ENCODE measurements around the gene ZDHHC20. TPM values are rescaled to one million over a fixed set of nuclear protein-coding genes. Genes with fewer than 3 reads are reported as not detected.

Gene ZDHHC20
- total RNA-seq: 69.9 TPM
- 39.7 TPM for polyA plus RNA-seq
- long read RNA-seq, donor 1: 0 reads
- long read RNA-seq, donor 2: 0 reads
- long read RNA-seq, donor 3, full-length matches to known transcripts: 3 of 3 reads
- long read RNA-seq, donor 3, partial matches to known transcripts: 0 of 3 reads
- long read RNA-seq, donor 3, other reads (novel, unspliced or antisense): 0 of 3 reads
- long read RNA-seq, donor 4, full-length matches to known transcripts: 2 of 2 reads
- long read RNA-seq, donor 4, partial matches to known transcripts: 0 of 2 reads
- long read RNA-seq, donor 4, other reads (novel, unspliced or antisense): 0 of 2 reads
- long read RNA-seq, donor 5, partial matches to known transcripts: 0 of 1 reads
- long read RNA-seq, donor 5, other reads (novel, unspliced or antisense): 0 of 1 reads
- long read RNA-seq, donor 6, full-length matches to known transcripts: 4 of 4 reads
- long read RNA-seq, donor 6, partial matches to known transcripts: 0 of 4 reads
- long read RNA-seq, donor 6, other reads (novel, unspliced or antisense): 0 of 4 reads
- long read RNA-seq, donor 7, full-length matches to known transcripts: 4 of 9 reads
- long read RNA-seq, donor 7, partial matches to known transcripts: 5 of 9 reads
- long read RNA-seq, donor 7, other reads (novel, unspliced or antisense): 0 of 9 reads
- long read RNA-seq, donor 8, full-length matches to known transcripts: 2 of 2 reads
- long read RNA-seq, donor 8, partial matches to known transcripts: 0 of 2 reads
- long read RNA-seq, donor 8, other reads (novel, unspliced or antisense): 0 of 2 reads
- long read RNA-seq, donor 9, full-length matches to known transcripts: 3 of 3 reads
- long read RNA-seq, donor 9, partial matches to known transcripts: 0 of 3 reads
- long read RNA-seq, donor 9, other reads (novel, unspliced or antisense): 0 of 3 reads
- long read RNA-seq, donor 10, full-length matches to known transcripts: 4 of 9 reads
- long read RNA-seq, donor 10, partial matches to known transcripts: 5 of 9 reads
- long read RNA-seq, donor 10, other reads (novel, unspliced or antisense): 0 of 9 reads

DNA sequence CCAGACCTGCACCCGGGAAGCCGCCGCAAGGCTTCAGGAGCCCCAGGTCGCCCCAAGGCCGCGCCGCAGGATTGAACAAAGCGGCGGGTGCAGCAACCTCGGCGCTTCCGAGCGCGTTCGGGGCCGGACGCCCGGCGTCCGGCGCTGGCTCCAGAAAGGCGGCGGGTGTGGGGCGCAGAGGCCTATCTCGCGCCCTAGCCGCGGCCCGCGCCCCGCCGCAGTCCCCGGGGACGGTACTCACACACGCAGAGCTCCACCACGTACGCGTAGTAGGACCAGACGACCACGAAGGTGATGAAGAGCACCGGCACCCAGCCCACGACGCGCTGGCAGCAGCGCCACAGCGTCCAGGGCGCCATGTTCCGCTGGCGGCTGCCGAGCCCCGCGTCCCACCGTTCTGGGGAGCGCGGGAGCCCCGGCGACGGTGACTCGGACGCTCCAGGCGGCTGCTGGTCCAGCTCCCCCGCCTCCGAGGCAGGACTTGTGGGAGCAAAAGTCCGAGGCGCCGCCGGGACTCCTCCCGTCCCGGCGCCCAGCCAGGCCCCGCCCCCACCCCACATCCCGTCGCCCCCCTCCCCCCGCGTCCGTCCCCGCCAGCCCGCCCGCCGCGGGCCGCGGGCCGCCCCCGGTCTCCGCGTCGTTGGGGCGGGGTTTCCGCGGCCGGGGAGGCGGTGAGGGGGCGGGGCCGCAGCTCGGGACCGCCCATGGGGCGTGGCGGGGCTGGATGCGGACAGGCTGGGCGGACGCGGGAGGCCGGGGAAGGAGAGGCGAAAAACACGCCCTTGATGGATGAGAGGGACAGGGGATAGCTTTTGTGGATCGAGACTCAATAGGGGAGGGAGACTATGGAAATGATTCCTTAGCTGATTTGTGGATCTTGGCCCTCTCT is at the start of gene ZDHHC20:
TSS of gene ZDHHC20 (minus strand) at position 491 of the 889 bp plus-strand sequence. CDS start at position 359, 132 bp downstream.
- Histone ChIP-seq H3K4me1 (ENCODE audit: control insufficient read depth in 2 of 2, insufficient read depth in 2 of 2, low read length in 2 of 2) (peaks cover 2 to 3% of the 10 kb centered on the region in 2 donors), H3K36me3 (ENCODE audit: control insufficient read depth in 2 of 2, insufficient read depth in 2 of 2, low read length in 1 of 2) (no peaks in the 10 kb centered on the region), H3K4me3 (ENCODE audit: low read length in 2 of 2) (peak within 1 kb of the TSS; percentile 91 to 97), H3K27me3 (ENCODE audit: control insufficient read depth in 2 of 2, insufficient read depth in 1 of 2, low read length in 1 of 2) (no peaks in the 10 kb centered on the region), H3K9me3 (ENCODE audit: control insufficient read depth in 2 of 2, insufficient read depth in 1 of 2, low read length in 1 of 2) (peaks cover 0 to 5% of the 10 kb centered on the region in 2 donors), H3K27ac (ENCODE audit: low read depth in 1 of 2, low read length in 1 of 2) (peak within 1 kb of the TSS; percentile 89 to 95)
- DNase-seq (ENCODE audit: low read depth in 6 of 9, low spot score in 9 of 9): peak in 8 of 9 donors; percentile 41 to 89 (median 73)
- WGBS: under 1% methylated on average over 107 of the region's 107 CpGs

GRCh38 chr13:21504379-21504778 is 45.3 kb upstream of the ZDHHC20 start:
- DNase-seq (ENCODE audit: low read depth in 6 of 9, low spot score in 9 of 9): no peak
- no peaks in the 10 kb centered on the region for H3K4me1 ChIP-seq (ENCODE audit: control insufficient read depth in 2 of 2, insufficient read depth in 2 of 2, low read length in 2 of 2)
- no peaks in the 10 kb centered on the region for H3K27me3 ChIP-seq (ENCODE audit: control insufficient read depth in 2 of 2, insufficient read depth in 1 of 2, low read length in 1 of 2)
- H3K27ac ChIP-seq (ENCODE audit: low read depth in 1 of 2, low read length in 1 of 2): no peak overlapping the region
- no peak overlapping the region for H3K4me3 ChIP-seq (ENCODE audit: low read length in 2 of 2)
- peaks cover 8 to 13% of the 10 kb centered on the region in 2 donors for H3K36me3 ChIP-seq (ENCODE audit: control insufficient read depth in 2 of 2, insufficient read depth in 2 of 2, low read length in 1 of 2)
- no peaks in the 10 kb centered on the region for H3K9me3 ChIP-seq (ENCODE audit: control insufficient read depth in 2 of 2, insufficient read depth in 1 of 2, low read length in 1 of 2)
- 97% methylated on average over 3 of the region's 3 CpGs for WGBS

DNA sequence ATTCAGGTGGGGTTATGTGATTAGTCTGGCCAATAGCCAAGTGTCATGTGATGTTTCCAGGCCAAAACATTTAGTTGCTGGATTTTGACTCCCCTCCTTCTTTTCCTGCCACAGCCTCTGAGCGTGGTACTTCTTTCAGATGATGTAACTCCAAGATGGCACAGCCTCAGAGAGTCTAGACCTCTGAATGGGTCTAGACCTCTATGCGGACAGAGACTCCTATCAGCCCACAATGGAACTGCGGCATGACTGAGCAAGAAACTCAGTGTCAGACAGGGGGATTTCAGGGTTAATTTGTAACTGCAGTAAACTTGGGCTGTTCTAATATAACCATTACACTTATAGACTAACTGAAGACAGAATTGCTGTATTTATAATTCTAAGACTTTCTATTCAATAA is 42.6 kb upstream of the ZDHHC20 start:
- Histone ChIP-seq H3K4me1 (ENCODE audit: control insufficient read depth in 2 of 2, insufficient read depth in 2 of 2, low read length in 2 of 2) (no peaks in the 10 kb centered on the region), H3K36me3 (ENCODE audit: control insufficient read depth in 2 of 2, insufficient read depth in 2 of 2, low read length in 1 of 2) (peaks cover 7% of the 10 kb centered on the region in 2 donors), H3K9me3 (ENCODE audit: control insufficient read depth in 2 of 2, insufficient read depth in 1 of 2, low read length in 1 of 2) (no peaks in the 10 kb centered on the region), H3K27ac (ENCODE audit: low read depth in 1 of 2, low read length in 1 of 2) (no peak overlapping the region), H3K27me3 (ENCODE audit: control insufficient read depth in 2 of 2, insufficient read depth in 1 of 2, low read length in 1 of 2) (no peaks in the 10 kb centered on the region), H3K4me3 (ENCODE audit: low read length in 2 of 2) (no peak overlapping the region)
- DNase-seq (ENCODE audit: low read depth in 6 of 9, low spot score in 9 of 9): no peak
- 98% methylated on average over 3 of the region's 3 CpGs for WGBS

DNA sequence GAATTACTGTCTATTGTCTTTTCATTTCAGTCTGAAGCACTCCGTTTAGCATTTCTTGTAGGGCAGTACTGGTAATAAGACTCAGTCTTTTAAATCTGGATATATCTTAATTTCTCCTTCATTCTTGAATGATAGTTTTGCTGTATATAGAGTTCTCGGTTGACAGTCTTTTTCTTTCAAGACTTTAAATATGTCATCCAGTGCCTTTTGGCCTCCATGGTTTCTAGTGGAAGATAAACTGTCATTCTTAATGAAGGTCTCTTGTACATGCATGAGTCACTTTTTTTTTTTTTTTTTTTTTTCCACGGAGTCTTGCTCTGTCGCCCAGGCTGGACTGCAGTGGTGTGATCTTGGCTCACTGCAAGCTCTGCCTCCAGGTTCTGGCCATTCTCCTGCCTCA is 27.2 kb upstream of the ZDHHC20 start:
- peaks cover 5% of the 10 kb centered on the region in 2 donors for H3K36me3 ChIP-seq (ENCODE audit: control insufficient read depth in 2 of 2, insufficient read depth in 2 of 2, low read length in 1 of 2)
- no peaks in the 10 kb centered on the region for H3K27me3 ChIP-seq (ENCODE audit: control insufficient read depth in 2 of 2, insufficient read depth in 1 of 2, low read length in 1 of 2)
- H3K9me3 ChIP-seq (ENCODE audit: control insufficient read depth in 2 of 2, insufficient read depth in 1 of 2, low read length in 1 of 2): peaks cover 0 to 16% of the 10 kb centered on the region in 2 donors
- H3K27ac ChIP-seq (ENCODE audit: low read depth in 1 of 2, low read length in 1 of 2): no peak overlapping the region
- 96% methylated on average over 4 of the region's 4 CpGs for WGBS
- H3K4me1 ChIP-seq (ENCODE audit: control insufficient read depth in 2 of 2, insufficient read depth in 2 of 2, low read length in 2 of 2): no peaks in the 10 kb centered on the region
- H3K4me3 ChIP-seq (ENCODE audit: low read length in 2 of 2): no peak overlapping the region
- DNase-seq (ENCODE audit: low read depth in 6 of 9, low spot score in 9 of 9): no peak

DNA sequence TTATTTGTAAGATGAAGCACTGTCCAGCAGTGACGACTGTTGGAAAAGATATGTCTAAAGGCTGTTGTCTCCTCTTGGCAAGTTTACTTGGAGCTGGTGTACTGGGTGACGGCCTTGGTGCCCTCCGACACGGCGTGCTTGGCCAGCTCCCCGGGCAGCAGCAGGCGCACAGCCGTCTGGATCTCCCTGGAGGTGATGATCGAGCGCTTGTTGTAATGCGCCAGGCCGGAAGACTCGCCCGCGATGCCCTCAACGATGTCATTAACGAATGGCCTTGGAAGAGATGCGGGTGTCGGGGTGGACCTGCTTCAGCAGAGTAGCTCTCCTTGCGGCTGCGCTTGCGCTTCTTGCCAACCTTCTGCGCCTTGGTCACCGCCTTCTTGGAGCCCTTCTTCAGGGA is 24.6 kb upstream of the ZDHHC20 start:
- Histone ChIP-seq H3K27me3 (ENCODE audit: control insufficient read depth in 2 of 2, insufficient read depth in 1 of 2, low read length in 1 of 2) (no peaks in the 10 kb centered on the region), H3K27ac (ENCODE audit: low read depth in 1 of 2, low read length in 1 of 2) (no peak overlapping the region), H3K4me1 (ENCODE audit: control insufficient read depth in 2 of 2, insufficient read depth in 2 of 2, low read length in 2 of 2) (no peaks in the 10 kb centered on the region), H3K36me3 (ENCODE audit: control insufficient read depth in 2 of 2, insufficient read depth in 2 of 2, low read length in 1 of 2) (no peaks in the 10 kb centered on the region), H3K9me3 (ENCODE audit: control insufficient read depth in 2 of 2, insufficient read depth in 1 of 2, low read length in 1 of 2) (peaks cover 0 to 16% of the 10 kb centered on the region in 2 donors), H3K4me3 (ENCODE audit: low read length in 2 of 2) (no peak overlapping the region)
- no peak for DNase-seq (ENCODE audit: low read depth in 6 of 9, low spot score in 9 of 9)
- 97% methylated on average over 24 of the region's 24 CpGs for WGBS

DNA sequence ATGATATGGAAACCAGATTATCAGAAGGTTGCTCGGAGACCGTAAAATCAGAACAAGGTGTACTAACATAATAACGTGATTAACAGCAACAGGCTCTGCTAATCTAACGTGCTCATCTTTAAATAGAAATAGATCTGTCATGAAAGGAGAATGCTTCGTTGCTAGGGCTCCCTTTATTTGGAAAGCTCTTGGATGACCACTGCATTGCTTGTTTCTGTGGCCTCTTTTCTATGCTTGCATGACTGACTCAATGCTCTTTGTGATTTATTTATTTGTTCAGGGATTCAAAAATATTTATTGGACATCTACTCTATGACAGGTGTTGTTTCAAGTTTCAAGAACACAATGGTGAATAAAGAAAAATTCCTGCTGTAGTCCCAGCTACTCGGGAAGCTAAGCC is 22.3 kb upstream of the ZDHHC20 start:
- Histone ChIP-seq H3K36me3 (ENCODE audit: control insufficient read depth in 2 of 2, insufficient read depth in 2 of 2, low read length in 1 of 2) (no peaks in the 10 kb centered on the region), H3K27ac (ENCODE audit: low read depth in 1 of 2, low read length in 1 of 2) (no peak overlapping the region), H3K4me1 (ENCODE audit: control insufficient read depth in 2 of 2, insufficient read depth in 2 of 2, low read length in 2 of 2) (no peaks in the 10 kb centered on the region), H3K9me3 (ENCODE audit: control insufficient read depth in 2 of 2, insufficient read depth in 1 of 2, low read length in 1 of 2) (peaks cover 0 to 5% of the 10 kb centered on the region in 2 donors), H3K4me3 (ENCODE audit: low read length in 2 of 2) (no peak overlapping the region), H3K27me3 (ENCODE audit: control insufficient read depth in 2 of 2, insufficient read depth in 1 of 2, low read length in 1 of 2) (no peaks in the 10 kb centered on the region)
- no peak for DNase-seq (ENCODE audit: low read depth in 6 of 9, low spot score in 9 of 9)
- 86% methylated on average over 6 of the region's 6 CpGs for WGBS

GRCh38 chr13:21478881-21479808 is 20.0 kb upstream of the ZDHHC20 start:
- Histone ChIP-seq H3K4me1 (ENCODE audit: control insufficient read depth in 2 of 2, insufficient read depth in 2 of 2, low read length in 2 of 2) (no peaks in the 10 kb centered on the region), H3K27me3 (ENCODE audit: control insufficient read depth in 2 of 2, insufficient read depth in 1 of 2, low read length in 1 of 2) (no peaks in the 10 kb centered on the region), H3K36me3 (ENCODE audit: control insufficient read depth in 2 of 2, insufficient read depth in 2 of 2, low read length in 1 of 2) (no peaks in the 10 kb centered on the region), H3K4me3 (ENCODE audit: low read length in 2 of 2) (no peak overlapping the region), H3K9me3 (ENCODE audit: control insufficient read depth in 2 of 2, insufficient read depth in 1 of 2, low read length in 1 of 2) (no peaks in the 10 kb centered on the region), H3K27ac (ENCODE audit: low read depth in 1 of 2, low read length in 1 of 2) (no peak overlapping the region)
- peak; percentile 36 to 90 (median 77) for DNase-seq (ENCODE audit: low read depth in 6 of 9, low spot score in 9 of 9)
- WGBS: 46% methylated on average over 8 of the region's 8 CpGs

Measured in thymus (tissue), 14 donors.